GM19023 (cell line): Measurements from ENCODE around the gene SAP30BP.

Experiments
- ATAC-seq: cut with Tn5 transposase; IDR thresholded peaks from one replicate; pipeline ENCODE4 v1.9.1; 2021; ENCODE audit warnings: mild to moderate bottlenecking, moderate library complexity; ENCODE audit not compliant: unreplicated experiment

The SAP30BP gene

GRCh38 chr17:75736173-75736835 is 69.2 kb downstream of the SAP30BP start:
- no peak for ATAC-seq

GRCh38 chr17:75737133-75737962 is 70.2 kb downstream of the SAP30BP start:
- no peak for ATAC-seq

GRCh38 chr17:75738218-75738802 is 71.2 kb downstream of the SAP30BP start:
- no peak for ATAC-seq

DNA sequence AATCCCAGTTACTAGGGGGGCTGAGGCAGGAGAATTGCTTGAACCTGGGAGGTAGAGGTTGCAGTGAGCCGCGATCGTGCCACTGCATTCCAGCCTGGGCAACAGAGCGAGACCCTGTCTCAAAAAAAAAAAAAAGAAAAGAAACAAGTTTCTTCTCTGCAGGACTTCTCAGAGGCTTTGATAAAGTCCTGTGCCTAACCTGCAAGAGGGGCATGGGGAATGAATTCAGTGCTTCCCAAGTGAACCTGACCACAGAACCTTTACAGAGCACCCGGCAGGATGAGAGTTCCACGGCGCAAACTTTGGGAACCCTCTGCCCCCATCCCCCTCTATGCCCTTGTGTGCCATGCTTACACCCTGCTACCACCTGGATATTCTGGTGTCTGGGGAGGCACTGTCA is 72.0 kb downstream of the SAP30BP start:
- no peak for ATAC-seq

DNA sequence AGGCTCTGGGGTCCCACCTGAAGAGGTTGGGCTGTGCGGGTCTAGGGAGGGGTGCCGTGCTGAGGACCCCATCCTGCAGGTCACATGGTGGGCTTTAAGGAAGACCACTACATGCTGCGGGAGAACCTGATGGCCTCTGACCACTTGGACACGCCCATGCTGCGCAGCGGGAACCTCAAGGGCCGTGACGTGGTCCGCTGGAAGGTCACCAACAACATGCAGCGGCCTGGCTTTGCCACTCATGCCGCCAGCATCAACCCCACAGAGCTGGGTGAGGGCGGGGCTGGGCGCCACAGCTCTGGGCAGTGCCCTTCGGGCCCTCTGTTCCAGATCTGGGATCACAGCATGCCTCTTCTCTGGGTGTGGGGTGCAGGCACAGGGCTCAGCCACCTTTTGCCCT is 72.7 kb downstream of the SAP30BP start:
- no peak for ATAC-seq

DNA sequence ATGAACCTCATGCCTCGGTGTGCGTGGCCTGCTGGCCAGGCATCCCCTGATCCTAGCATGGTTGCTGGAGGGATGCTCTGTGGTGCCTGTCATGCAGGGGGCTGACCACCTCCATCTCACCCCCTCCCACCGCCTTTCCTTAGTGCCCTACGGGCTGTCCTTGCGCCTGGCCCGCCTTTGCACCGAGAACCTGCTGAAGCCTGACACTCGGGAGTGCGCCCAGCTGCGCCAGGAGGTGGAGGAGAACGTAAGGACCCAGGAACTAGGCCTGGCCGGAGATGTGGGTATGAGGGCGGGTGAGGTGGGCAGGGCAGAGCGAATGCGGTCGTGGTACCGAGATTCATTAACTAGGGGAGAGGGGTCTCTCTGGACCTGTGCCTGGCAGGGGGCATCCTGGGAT is 73.1 kb downstream of the SAP30BP start:
- ATAC-seq, result no peak

DNA sequence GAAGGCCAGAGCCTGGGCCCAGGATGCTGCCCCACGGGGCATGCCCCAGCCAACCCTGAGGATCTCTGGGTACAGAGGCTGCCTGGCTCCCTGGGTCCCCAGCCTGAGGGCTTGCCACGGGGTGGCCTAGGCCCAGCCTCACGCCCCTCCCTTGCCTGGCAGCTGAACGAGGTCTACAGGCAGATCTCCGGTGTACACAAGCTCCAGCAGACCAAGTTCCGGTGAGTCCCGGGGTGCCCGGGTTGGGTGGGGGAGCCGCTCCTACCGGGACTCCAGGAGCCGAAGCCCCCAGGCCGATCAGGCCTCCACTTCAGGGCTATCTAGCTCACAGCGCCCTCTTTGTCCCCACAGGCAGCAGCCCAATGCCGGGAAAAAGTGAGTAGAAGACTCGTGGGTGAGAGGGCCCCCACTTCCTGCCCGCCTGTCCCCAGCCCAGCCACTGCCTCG is 73.5 kb downstream of the SAP30BP start:
- ATAC-seq, result no peak

DNA sequence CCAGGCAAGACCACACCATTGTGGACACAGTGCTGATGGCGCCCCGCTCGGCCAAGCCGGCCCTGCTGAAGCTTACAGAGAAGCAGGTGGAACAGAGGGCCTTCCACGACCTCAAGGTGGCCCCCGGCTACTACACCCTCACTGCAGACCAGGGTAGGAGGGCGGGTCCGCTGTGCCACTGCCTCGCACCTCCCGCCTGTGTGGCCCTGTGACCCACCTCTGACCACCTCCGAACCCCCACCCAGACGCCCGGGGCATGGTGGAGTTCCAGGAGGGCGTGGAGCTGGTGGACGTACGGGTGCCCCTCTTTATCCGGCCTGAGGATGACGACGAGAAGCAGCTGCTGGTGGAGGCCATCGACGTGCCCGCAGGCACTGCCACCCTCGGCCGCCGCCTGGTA is 75.2 kb downstream of the SAP30BP start:
- no peak for ATAC-seq

- ATAC-seq, result no peak
These were observed 76.6 kb downstream of the SAP30BP start for GRCh38 chr17:75743625-75744206.

DNA sequence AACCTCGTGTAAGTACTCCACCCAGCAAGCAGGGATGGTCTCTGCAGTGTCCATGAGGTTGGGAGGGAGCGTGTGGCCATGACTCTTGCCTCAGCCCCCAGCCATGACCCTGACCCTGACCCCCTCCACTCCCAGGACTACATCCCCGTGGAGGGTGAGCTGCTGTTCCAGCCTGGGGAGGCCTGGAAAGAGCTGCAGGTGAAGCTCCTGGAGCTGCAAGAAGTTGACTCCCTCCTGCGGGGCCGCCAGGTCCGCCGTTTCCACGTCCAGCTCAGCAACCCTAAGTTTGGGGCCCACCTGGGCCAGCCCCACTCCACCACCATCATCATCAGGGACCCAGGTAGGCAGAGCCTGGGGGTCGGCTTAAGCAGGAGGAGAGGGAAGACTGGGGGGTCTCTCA is 81.6 kb downstream of the SAP30BP start:
- ATAC-seq, result no peak

- ATAC-seq, result peak; percentile 46
These were observed 82.6 kb downstream of the SAP30BP start for GRCh38 chr17:75749545-75750389.

DNA sequence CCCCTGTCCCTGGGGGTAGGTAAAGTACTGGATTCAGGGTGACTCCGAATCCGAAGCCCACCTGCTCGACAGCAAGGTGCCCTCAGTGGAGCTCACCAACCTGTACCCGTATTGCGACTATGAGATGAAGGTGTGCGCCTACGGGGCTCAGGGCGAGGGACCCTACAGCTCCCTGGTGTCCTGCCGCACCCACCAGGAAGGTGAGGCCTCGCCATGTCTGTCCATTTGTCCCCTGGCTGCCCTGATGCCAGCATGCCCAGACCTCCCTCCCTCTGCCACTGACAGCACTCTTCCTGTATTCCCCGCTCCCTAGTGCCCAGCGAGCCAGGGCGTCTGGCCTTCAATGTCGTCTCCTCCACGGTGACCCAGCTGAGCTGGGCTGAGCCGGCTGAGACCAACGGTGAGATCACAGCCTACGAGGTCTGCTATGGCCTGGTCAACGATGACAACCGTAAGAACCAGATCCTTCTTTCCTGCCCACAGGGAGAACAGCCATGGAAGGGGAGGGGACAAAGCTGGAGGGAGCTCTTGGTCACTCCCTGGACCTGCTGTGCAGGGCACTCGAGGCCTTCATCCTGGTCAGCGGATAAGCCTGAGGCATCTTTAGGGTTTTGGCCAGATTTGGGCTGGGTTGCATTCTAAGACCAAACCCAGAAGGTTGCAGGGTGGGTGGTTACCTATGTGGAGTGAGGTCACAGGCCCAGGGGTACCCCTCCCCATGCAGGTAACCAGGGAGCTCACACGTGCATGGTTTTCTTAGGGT is 83.7 kb downstream of the SAP30BP start:
- no peak for ATAC-seq

- no peak for ATAC-seq
These were observed 84.7 kb downstream of the SAP30BP start for GRCh38 chr17:75751676-75752404.

GRCh38 chr17:75752405-75752709 is 85.2 kb downstream of the SAP30BP start:
- ATAC-seq, result no peak

DNA sequence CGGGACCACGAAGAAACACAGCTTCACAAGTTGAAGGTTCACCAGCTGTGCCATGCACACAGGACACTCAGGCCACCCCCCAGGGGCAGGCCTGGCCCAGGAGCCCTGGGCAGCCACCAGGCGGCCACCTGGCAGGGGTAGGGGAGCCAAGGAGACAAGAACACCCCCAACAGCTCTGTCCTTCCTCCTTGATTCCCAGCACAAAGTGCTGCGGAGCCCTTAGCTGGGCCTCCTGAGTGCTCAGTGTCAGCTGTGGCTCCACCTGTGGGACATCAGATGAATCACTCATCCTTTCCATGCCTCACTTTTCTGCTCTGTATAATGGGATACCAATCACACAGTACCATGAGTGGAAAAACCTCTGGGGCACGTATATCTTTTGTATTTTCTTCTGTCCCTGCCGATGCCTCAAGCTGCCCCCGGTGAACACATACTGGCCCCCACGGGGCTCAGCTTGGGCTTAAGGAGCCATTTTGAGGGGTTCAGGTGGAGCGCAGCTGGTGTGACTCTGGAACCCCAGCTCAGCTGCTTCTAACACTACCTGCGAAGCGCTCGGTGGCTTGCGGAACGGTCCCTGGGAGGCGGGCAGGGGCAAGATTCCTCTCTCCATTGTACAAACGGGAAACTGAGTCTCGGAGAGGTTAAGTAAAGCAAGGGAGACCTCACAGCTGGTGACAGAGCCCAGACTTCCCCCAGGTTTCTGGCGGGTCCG is 85.8 kb downstream of the SAP30BP start:
- no peak for ATAC-seq

GRCh38 chr17:75753514-75754377 is 86.6 kb downstream of the SAP30BP start:
- ATAC-seq, result no peak

DNA sequence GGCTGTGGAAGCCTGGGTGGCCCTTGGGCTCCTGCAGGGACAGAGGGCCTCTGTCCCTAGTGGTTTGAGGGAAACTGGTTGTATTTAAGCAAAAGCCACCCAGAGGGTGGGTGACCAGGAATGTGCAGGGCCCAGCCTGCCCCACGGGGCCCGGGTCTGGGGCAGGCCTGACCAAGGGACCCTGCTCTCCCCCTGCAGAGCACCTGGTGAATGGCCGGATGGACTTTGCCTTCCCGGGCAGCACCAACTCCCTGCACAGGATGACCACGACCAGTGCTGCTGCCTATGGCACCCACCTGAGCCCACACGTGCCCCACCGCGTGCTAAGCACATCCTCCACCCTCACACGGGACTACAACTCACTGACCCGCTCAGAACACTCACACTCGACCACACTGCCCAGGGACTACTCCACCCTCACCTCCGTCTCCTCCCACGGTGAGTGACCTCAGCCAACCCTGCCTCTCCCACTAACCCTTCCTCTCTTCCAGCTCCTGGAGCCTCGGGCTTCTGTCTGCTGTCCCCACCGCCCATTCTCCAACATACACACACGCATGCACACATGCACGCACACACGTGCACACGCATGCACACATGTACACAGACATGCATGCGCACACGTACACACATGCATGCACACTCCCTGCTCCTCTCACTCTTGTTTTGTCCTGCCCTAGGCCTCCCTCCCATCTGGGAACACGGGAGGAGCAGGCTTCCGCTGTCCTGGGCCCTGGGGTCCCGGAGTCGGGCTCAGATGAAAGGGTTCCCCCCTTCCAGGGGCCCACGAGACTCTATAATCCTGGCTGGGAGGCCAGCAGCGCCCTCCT is 87.5 kb downstream of the SAP30BP start:
- ATAC-seq, result no peak
